NT2/D1 (cell line): ENCODE data around the gene CCDC60.

Experiments used
- SUZ12 ChIP-seq: IDR thresholded peaks from 2 replicates; pipeline ENCODE4 v1.6.1; 2011; ENCODE audit not compliant: insufficient read length, insufficient read depth; ENCODE audit errors: extremely low read depth
- YY1 ChIP-seq: IDR thresholded peaks from 2 replicates; pipeline ENCODE4 v1.6.1; 2011; ENCODE audit not compliant: insufficient read length, insufficient read depth
- ZNF274 ChIP-seq: IDR thresholded peaks from 2 replicates; pipeline ENCODE4 v1.6.1; 2011; ENCODE audit warnings: mild to moderate bottlenecking, low read depth, low read length

DNA sequence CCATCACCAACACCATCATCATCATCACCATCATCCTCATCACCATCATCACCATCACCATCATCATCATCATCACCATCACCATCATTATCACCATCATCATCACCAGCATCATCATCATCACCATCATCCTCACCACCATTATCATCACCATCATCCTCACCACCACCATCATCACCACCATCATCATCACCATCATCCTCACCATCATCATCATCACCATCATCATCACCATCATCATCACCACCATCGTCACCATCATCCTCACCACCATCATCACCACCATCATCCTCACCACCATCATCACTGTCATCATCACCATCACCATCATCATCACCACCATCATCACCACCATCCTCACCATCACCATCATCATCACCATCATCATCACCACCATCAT lies 146.0 kb downstream of the CCDC60 start:
- TF ChIP-seq YY1 (no peak), SUZ12 (no peak), ZNF274 (no peak)
